Erythroblast (primary cell): ENCODE measurements around the gene TNNT2.

ENCODE experiments used
- DNase-seq, 2 experiments: peaks; one replicate each; lab custom pipeline; 2025; lab: John Stamatoyannopoulos, UW
- GATA1 ChIP-seq: IDR thresholded peaks from 2 replicates; pipeline ENCODE4 v1.6.1; 2011; ENCODE audit warnings: low read depth, mild to moderate bottlenecking, control low read depth, low read length, moderate library complexity
- POLR2A ChIP-seq: IDR thresholded peaks from 2 replicates; pipeline ENCODE4 v1.6.1; 2011; ENCODE audit warnings: mild to moderate bottlenecking, low read length

The TNNT2 gene

GRCh38 chr1:201408834-201409200 lies 31.3 kb upstream of the TNNT2 start:
- DNase-seq = no peak
- TF ChIP-seq POLR2A (no peak), GATA1 (no peak)

DNA sequence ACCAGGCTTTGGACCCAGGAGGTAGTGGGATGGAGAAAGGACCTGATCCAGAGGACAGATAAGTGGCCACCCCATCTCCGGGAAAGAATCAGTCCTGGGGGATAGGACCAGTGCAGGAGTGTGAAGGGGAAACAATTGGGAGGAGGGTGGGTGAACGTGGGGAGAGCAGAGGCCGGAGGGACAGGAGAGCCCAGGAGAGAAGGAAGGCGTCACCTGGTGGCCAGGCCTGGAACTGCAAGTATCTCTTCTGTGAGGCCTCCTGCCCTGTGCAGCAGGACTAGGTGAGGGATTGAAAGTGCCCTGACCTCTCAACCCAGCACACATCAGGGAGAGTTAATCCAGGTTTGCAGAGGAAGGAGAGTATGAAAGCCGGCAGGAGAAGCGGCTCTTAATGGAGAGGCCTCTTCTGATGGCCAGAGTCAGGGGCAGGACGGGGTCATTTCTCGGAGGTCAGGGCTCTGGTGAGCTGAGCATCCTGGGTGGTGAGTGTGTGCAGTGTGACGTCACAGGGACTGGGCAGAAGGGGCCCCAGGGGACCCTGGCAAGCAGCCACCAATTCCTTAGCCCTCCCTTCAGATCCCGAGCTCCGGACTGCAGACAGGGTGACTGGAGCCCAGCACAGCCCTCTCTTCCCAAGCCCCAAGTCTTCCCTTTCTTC lies 30.8 kb upstream of the TNNT2 start:
- no peak for TF ChIP-seq GATA1
- no peak for TF ChIP-seq POLR2A
- DNase-seq = peak; percentile 59 to 77

- TF ChIP-seq GATA1 (no peak), POLR2A (no peak)
- DNase-seq = no peak
Observed at GRCh38 chr1:201406831-201407406, 29.4 kb upstream of the TNNT2 start.

- DNase-seq = no peak
- TF ChIP-seq POLR2A (no peak), GATA1 (no peak)
Observed at GRCh38 chr1:201405484-201405831, 28.0 kb upstream of the TNNT2 start.

DNA sequence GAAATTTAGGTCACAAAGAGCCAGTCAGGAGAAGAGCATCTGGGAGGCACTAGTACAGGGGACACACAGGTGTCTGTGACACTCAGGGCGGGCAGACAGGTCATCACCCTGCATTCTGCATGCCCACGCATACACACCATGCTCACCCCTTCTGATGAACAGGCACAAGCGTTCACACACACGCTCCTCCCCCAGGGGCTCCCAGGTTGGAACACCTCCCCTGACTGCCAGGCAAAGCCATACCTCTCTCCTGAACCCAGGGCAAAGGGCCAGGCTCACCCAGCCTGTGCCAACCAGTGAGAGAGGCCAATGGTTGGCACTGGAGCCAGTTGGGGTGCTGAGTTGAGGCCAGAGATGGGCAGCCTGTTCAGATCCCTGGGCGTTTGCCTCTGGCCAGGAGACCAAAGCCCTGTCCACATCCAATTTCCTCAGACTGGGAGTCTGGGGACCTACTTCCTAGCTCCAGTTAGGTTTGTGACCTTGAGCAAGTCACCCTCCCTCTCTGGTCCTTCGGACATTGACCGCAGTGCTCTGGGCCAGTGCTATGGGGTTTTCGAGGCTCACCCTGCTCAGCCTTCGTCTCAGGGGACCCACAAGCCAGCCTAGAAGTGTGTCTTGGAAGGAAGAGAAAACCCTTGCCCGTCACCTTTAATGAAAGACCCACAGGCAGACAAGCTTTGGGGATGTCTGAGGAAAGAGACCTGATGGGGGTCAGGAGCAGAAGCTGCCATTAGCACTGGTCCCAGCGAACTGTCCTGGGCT lies 27.4 kb upstream of the TNNT2 start:
- DNase-seq = no peak
- no peak for TF ChIP-seq POLR2A
- no peak for TF ChIP-seq GATA1

GRCh38 chr1:201404055-201404454 lies 26.6 kb upstream of the TNNT2 start:
- TF ChIP-seq GATA1 (no peak), POLR2A (no peak)
- no peak for DNase-seq

DNA sequence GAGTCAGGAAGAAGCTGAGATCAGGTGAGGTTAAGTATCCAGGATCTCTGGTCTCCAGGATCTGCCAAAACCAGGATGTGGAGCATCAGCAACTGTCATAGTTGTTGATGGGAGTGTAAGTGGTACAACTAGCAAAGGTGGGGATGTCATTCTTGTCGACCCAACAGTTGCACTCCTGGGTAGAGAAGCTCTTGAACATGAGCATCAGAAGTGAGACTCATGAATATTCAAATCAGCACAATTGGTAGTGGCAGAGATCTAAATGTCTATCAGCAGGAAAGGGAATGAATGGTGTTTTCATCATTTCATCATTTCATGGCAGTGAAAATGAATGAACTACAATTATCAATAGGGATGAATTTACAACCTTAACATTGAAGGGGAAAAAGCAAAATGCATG lies 25.9 kb upstream of the TNNT2 start:
- DNase-seq = no peak
- TF ChIP-seq GATA1 = no peak
- TF ChIP-seq POLR2A = no peak

DNA sequence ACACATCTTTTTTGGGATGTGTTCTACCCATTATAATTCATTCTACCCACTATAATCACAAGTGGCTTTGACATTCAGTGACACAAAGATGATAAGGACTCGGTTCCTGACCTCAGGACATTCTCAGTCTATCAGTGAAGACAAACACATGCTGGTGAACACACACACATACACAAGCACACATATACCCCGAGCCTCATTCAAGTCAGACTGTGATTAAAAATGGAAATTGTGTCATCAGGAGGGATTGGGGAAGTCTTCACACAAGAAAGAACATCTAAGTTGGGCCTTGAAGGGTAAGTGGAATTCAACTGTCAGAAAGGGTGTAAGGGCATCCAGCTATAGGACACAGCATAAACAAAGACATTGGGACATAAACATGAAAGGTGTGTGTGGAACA lies 24.2 kb upstream of the TNNT2 start:
- TF ChIP-seq POLR2A (no peak), GATA1 (no peak)
- no peak for DNase-seq

GRCh38 chr1:201400852-201401230 lies 23.4 kb upstream of the TNNT2 start:
- no peak for DNase-seq
- no peak for TF ChIP-seq POLR2A

DNA sequence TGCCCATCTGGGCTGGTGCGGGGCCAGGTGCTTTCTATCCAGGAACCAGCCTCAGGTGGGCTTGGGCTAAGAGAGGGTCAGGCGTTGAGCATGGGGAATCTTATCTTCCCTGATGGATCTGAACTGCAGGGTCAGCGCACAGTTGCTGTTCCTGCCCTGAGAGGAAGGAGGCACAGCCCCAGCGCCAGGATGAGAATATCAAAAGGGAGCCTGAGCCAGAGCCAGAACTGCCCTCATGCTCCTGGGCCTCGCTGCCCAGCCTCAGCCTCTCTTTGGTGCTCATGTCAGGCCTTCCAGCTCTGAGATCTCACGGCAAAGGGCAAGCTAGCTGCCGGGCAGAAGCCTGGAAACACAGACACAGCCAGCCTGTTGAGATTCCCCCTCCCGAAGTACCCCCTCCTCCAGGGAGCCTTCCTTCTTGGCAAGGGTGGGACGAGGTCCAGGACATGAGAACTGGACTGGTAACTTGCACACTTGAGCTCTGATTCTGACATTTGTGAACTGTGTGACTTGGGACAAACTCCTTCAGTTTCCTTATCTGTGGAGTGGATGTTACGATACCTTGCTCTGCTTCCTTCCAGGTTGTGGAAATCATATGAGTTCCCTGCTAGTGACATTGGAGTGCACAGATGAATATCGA lies 22.9 kb upstream of the TNNT2 start:
- DNase-seq = no peak
- TF ChIP-seq GATA1 (no peak), POLR2A (no peak)

DNA sequence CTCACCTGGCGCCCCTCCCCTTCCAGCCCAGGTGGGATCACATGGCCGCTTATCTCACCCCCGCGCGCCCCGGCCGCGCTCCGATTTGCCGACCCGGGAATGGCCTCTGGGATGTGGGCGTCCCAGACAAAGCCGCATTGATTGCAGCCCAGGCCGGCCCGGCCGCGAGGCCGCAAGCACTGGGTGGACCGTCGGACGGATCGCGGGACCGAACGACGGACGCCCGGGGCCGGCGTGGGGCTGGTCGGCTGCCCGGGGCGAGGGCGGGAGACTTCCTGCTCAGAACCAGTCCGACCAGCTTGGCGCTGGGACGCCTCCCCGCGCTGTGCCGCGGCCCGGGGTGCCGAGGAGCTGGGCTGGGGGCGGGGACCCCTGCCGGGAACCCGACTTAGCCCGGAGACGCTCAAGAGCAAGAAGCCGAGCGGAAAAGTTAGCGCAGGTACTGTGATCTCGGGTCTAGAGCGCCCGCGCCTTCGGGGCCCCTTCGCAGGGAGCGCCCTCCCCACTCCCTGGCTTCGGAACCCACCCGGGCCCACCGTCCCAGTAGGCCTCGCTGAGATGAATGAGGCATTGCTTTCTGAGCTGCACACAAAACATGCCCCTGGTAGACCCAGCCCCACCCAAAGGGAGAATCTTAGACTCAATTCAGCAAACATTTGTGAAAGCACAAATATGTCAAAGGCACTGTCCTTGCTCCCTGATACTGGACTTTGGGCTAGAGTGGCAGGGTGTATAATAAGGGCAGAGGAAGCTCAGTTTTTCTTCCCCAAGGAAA lies 22.1 kb upstream of the TNNT2 start:
- TF ChIP-seq GATA1 = no peak
- no peak for TF ChIP-seq POLR2A
- DNase-seq = no peak

GRCh38 chr1:201399018-201399351 lies 21.5 kb upstream of the TNNT2 start, which contains the start of gene LAD1:
LAD1 (minus strand) TSS chr1:201399324; CDS start chr1:201399306, 18 bp downstream.
- no peak for TF ChIP-seq POLR2A
- no peak for TF ChIP-seq GATA1
- no peak for DNase-seq

GRCh38 chr1:201397675-201398074 lies 20.2 kb upstream of the TNNT2 start:
- DNase-seq = no peak

More at GRCh38 chr1:201397675-201398074, 20.2 kb upstream of the TNNT2 start:
- TF ChIP-seq POLR2A = no peak
- TF ChIP-seq GATA1 = no peak
